Measurements from ENCODE around the gene PCNX1.

The PCNX1 gene

GRCh38 chr14:70882776-70883492, 24.3 kb upstream of the PCNX1 start:
- ATAC-seq = no peak
- TF ChIP-seq PPARA (CRISPR knock-in tag; IDR thresholded peaks at IDR 0.05; ENCODE audit: borderline replicate concordance) (no peak), BACH2 (CRISPR knock-in tag; IDR thresholded peaks at IDR 0.05; ENCODE audit: borderline replicate concordance) (no peak), CSRNP3 (CRISPR knock-in tag; IDR thresholded peaks at IDR 0.05) (no peak), ZFP3 (CRISPR knock-in tag; IDR thresholded peaks at IDR 0.05) (no peak), ZNF70 (CRISPR knock-in tag; IDR thresholded peaks at IDR 0.05) (no peak), PATZ1 (CRISPR knock-in tag; IDR thresholded peaks at IDR 0.05; ENCODE audit: borderline replicate concordance) (no peak), TOX (CRISPR knock-in tag; IDR thresholded peaks at IDR 0.05; ENCODE audit: borderline replicate concordance) (no peak), SNAI2 (CRISPR knock-in tag; IDR thresholded peaks at IDR 0.05) (no peak), ZNF565 (CRISPR knock-in tag; conservative IDR thresholded peaks at IDR 0.05; ENCODE audit: low read depth) (no peak), ARNTL (CRISPR knock-in tag; IDR thresholded peaks at IDR 0.05; ENCODE audit: borderline replicate concordance, low read depth) (no peak), ESRRG (CRISPR knock-in tag; IDR thresholded peaks at IDR 0.05) (no peak), TSHZ2 (CRISPR knock-in tag; IDR thresholded peaks at IDR 0.05) (no peak), ISL1 (CRISPR knock-in tag; IDR thresholded peaks at IDR 0.05) (no peak), ZC3H10 (CRISPR knock-in tag; IDR thresholded peaks at IDR 0.05) (no peak)

DNA sequence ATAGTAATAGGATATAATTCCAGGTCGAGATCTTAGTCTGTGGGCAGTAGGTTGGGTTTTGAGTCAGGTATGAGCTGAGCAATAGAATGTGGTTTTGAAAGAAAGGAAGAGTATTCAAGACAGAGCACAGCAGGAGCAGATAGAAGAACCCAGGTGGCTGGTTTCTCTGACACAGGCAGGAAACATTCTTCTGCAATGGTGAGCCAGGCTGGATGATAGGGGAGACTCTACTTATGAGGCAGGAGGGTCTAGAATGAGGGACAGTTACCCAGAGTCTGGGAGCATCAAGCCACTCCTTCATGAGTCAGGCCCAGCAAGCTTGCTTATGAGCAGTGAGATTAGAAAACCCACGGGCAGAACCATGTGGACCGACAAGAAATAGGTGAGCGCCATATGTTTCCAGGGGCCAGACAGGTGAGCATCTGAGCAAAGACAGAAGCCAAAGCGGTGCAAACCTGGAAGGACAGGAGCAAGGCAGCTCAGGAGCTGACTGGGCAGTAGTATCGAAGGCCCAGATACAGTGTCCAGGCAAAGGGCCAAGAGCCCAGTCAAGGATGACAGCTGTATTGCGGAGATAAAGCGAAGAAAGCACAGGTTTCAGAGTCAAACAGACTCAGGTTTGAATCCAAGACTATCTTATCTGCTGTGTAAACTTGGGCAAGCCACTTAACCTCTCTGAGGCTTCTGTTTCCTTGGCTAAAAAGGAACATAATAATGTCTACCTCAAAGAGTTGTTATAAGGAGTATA, 22.5 kb upstream of the PCNX1 start:
- ATAC-seq = no peak

DNA sequence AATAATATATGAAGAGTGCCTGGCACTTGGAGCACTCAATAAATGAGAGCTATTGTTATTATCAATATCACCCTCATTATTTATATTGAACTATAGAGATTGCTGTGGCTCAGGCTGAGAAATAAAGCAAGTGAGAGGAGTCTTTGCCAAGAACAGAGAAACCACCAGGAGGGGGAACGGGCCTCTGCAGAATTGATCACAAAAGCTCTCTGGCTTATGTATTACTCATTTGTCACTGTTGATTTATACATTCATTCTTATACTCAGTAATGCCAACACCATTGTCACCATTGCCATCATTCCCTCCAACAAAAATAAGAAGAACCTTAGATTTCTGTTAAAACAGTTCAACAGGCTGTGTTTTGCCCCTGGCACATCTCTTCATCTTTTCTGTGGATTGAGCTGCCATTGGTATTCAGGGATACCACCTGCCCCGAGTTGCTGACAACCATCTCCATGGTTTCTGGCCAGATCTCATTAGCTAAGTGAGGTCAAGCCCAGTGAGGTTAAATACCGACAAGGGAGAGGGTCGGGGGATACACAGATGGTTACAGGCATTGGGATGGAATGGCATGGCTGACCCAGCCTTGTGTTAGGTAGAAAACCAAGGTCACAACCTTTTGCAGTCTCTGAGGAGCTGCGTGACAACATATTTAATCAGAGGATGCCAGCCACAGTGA, 21.8 kb upstream of the PCNX1 start:
- ATAC-seq = no peak
- TF ChIP-seq TSHZ2 (CRISPR knock-in tag; IDR thresholded peaks at IDR 0.05) (no peak), ZC3H10 (CRISPR knock-in tag; IDR thresholded peaks at IDR 0.05) (no peak), ZNF8 (CRISPR knock-in tag; IDR thresholded peaks at IDR 0.05) (no peak), RARB (CRISPR knock-in tag; IDR thresholded peaks at IDR 0.05) (no peak), GLIS3 (CRISPR knock-in tag; IDR thresholded peaks at IDR 0.05) (no peak), TOX (CRISPR knock-in tag; IDR thresholded peaks at IDR 0.05; ENCODE audit: borderline replicate concordance) (no peak), CSDC2 (CRISPR knock-in tag; IDR thresholded peaks at IDR 0.05) (no peak), PPARA (CRISPR knock-in tag; IDR thresholded peaks at IDR 0.05; ENCODE audit: borderline replicate concordance) (no peak), ESRRG (CRISPR knock-in tag; IDR thresholded peaks at IDR 0.05) (no peak), ZNF70 (CRISPR knock-in tag; IDR thresholded peaks at IDR 0.05) (no peak), PATZ1 (CRISPR knock-in tag; IDR thresholded peaks at IDR 0.05; ENCODE audit: borderline replicate concordance) (no peak), OSR1 (CRISPR knock-in tag; IDR thresholded peaks at IDR 0.05) (no peak), BACH2 (CRISPR knock-in tag; IDR thresholded peaks at IDR 0.05; ENCODE audit: borderline replicate concordance) (no peak), ZNF565 (CRISPR knock-in tag; conservative IDR thresholded peaks at IDR 0.05; ENCODE audit: low read depth) (no peak)

More for the DNA sequence above, 22.5 kb upstream of the PCNX1 start:
- TF ChIP-seq TOX (CRISPR knock-in tag; IDR thresholded peaks at IDR 0.05; ENCODE audit: borderline replicate concordance) (no peak), ZFP30 (CRISPR knock-in tag; IDR thresholded peaks at IDR 0.05) (no peak), RARB (CRISPR knock-in tag; IDR thresholded peaks at IDR 0.05) (no peak), POU6F1 (CRISPR knock-in tag; IDR thresholded peaks at IDR 0.05; ENCODE audit: borderline replicate concordance, low read depth) (no peak)

All from SK-N-SH treated with all-trans-retinoic acid at 6 μM for 48 hours (cell line).